Right renal pelvis (tissue), 4 donors: ENCODE data around the gene CABLES1. TPM values are rescaled to one million over a fixed set of nuclear protein-coding genes. Genes with fewer than 3 reads are reported as not detected.
"Not testable (repeated sequence)": the region's sequence is repeated elsewhere in the genome, so short reads cannot be mapped to it uniquely, and the experiment has no call there.

ENCODE experiments used
- DNase-seq, 4 donors: peaks; one replicate each; pipeline ENCODE4 v3.0.0-alpha.2; 2013; ENCODE audit warnings: low read depth in 4 of 4, low spot score in 3 of 4, missing footprints in 1 of 4
- polyA plus RNA-seq, 4 donors: library from polyadenylated mRNA; unstranded; fragments of 120-200 nt; gene quantifications; one replicate each; pipeline ENCODE4 v1.2.1, GENCODE V29; 2013; ENCODE audit not compliant: insufficient read length in 4 of 4

CABLES1 gene
- polyA plus RNA-seq, 4 donors = 24.0 to 27.9 (median 25.8) TPM

- not testable (repeated sequence) for DNase-seq
Observed at GRCh38 chr18:23109163-23109562, 26.1 kb upstream of the CABLES1 start.

- no peak for DNase-seq
Observed at GRCh38 chr18:23113576-23113975, 21.7 kb upstream of the CABLES1 start.

- no peak for DNase-seq
Observed at GRCh38 chr18:23114171-23114881, 21.0 kb upstream of the CABLES1 start.

GRCh38 chr18:23114911-23115310 lies 20.4 kb upstream of the CABLES1 start:
- DNase-seq = no peak

GRCh38 chr18:23115683-23116096 lies 19.6 kb upstream of the CABLES1 start:
- DNase-seq = no peak

- no peak for DNase-seq
Observed at GRCh38 chr18:23121133-23121532, 14.2 kb upstream of the CABLES1 start.

GRCh38 chr18:23122334-23123229 lies 12.7 kb upstream of the CABLES1 start:
- DNase-seq = no peak

- no peak for DNase-seq
Observed at GRCh38 chr18:23126376-23127056, 8.8 kb upstream of the CABLES1 start.

GRCh38 chr18:23127090-23127489 lies 8.2 kb upstream of the CABLES1 start:
- DNase-seq = no peak

- DNase-seq = no peak
Observed at GRCh38 chr18:23129355-23130002, 5.8 kb upstream of the CABLES1 start.

GRCh38 chr18:23131693-23132319 lies 3.5 kb upstream of the CABLES1 start:
- DNase-seq = no peak

- DNase-seq = no peak
Observed at GRCh38 chr18:23133860-23134779, 1.2 kb upstream of the CABLES1 start.

GRCh38 chr18:23135550-23136325 lies 453 bp downstream of the CABLES1 start:
- no peak for DNase-seq

GRCh38 chr18:23136326-23137096 lies 1.2 kb downstream of the CABLES1 start:
- no peak for DNase-seq

- DNase-seq = no peak
Observed at GRCh38 chr18:23137097-23137635, 1.9 kb downstream of the CABLES1 start.

- no peak for DNase-seq
Observed at GRCh38 chr18:23137788-23138216, 2.5 kb downstream of the CABLES1 start.

- DNase-seq = no peak
Observed at GRCh38 chr18:23138471-23138870, 3.2 kb downstream of the CABLES1 start.
